Mammary epithelial cell (primary cell): ENCODE data around the gene BICRAL.

Source experiments
- EZH2 ChIP-seq: IDR thresholded peaks from 2 replicates; pipeline ENCODE4 v1.6.1; 2012; ENCODE audit warnings: low read length, inconsistent platforms, borderline replicate concordance
- TF ChIP-seq, protein P1 (sequence below), 2 donors: IDR thresholded peaks in 1 of 2; conservative IDR thresholded peaks in 1 of 2; 2 replicates each; pipeline ENCODE4 v1.5.1; 2011 to 2012; ENCODE audit warnings: inconsistent platforms in 2 of 2, low read length in 2 of 2, mild to moderate bottlenecking in 2 of 2, control low read depth in 1 of 2, low read depth in 1 of 2; ENCODE audit not compliant: insufficient read depth in 1 of 2; ENCODE audit errors: extremely low read depth in 1 of 2

DNA sequence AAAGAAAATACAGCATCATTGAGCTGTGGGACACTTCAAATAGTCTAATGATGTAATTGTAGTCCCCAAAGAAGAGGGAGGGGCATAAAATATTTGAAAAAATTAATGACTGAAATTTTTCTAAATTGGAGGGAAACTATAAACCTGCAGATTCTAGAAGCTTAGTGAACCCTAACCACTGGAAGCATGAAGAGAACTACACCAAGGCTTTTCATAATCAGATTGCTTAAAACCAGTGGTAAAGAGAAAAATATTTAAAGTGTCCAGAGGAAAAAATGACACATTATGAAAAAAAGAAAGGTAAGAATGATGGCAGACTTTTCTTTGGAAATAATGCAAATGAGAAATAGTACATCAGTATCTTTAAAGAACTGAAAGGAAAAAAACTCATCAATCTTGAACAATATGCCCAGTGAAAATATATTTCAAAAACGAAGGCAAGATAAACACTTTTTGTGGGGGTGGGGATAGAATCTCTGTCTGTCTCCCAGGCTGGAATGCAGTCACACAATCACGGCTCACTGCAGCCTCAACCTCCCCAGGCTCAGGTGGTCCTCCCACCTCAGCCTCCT, 31.3 kb downstream of the BICRAL start:
- TF ChIP-seq, protein P1, sequence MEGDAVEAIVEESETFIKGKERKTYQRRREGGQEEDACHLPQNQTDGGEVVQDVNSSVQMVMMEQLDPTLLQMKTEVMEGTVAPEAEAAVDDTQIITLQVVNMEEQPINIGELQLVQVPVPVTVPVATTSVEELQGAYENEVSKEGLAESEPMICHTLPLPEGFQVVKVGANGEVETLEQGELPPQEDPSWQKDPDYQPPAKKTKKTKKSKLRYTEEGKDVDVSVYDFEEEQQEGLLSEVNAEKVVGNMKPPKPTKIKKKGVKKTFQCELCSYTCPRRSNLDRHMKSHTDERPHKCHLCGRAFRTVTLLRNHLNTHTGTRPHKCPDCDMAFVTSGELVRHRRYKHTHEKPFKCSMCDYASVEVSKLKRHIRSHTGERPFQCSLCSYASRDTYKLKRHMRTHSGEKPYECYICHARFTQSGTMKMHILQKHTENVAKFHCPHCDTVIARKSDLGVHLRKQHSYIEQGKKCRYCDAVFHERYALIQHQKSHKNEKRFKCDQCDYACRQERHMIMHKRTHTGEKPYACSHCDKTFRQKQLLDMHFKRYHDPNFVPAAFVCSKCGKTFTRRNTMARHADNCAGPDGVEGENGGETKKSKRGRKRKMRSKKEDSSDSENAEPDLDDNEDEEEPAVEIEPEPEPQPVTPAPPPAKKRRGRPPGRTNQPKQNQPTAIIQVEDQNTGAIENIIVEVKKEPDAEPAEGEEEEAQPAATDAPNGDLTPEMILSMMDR (conservative IDR thresholded peaks at IDR 0.05 in 1 of 2, IDR thresholded peaks at IDR 0.05 in 1 of 2; ENCODE audit: extremely low read depth in 1 of 2, insufficient read depth in 1 of 2, low read depth in 1 of 2, low read length in 2 of 2) = no peak
- TF ChIP-seq EZH2 = no peak
